ENCODE measurements around the gene CLIP3.

CLIP3 gene

GRCh38 chr19:36014012-36014924, 18.4 kb downstream of the CLIP3 start, which contains the start of gene ALKBH6:
ALKBH6 (minus strand) TSS chr19:36014213; CDS start chr19:36013397, 816 bp downstream.
- peak; percentile 99 for DNase-seq
- Histone ChIP-seq H4K20me1 (ENCODE audit: insufficient read depth, low read length) (no peaks in the 10 kb centered on the region), H3K27me3 (replicated peaks; ENCODE audit: insufficient read depth, low read length) (no peaks in the 10 kb centered on the region), H3K9me3 (replicated peaks; ENCODE audit: insufficient read depth, low read length) (no peaks in the 10 kb centered on the region), H3F3A (ENCODE audit: insufficient read depth, low read length) (no peaks in the 10 kb centered on the region), H2AFZ (ENCODE audit: low read length) (peak within 1 kb of the TSS; percentile 90), H3K79me2 (ENCODE audit: low read length) (peaks cover 17% of the 10 kb centered on the region), H3K36me3 (replicated peaks; ENCODE audit: insufficient read depth, low read length) (no peaks in the 10 kb centered on the region), H3K4me2 (ENCODE audit: low read depth, low read length) (peak within 1 kb of the TSS; percentile 92), H3K4me1 (ENCODE audit: low read length) (peaks cover 5% of the 10 kb centered on the region), H3K4me3 (ENCODE audit: low read length) (peak within 1 kb of the TSS; percentile 91), H3K9me2 (replicated peaks; ENCODE audit: insufficient read depth, low read length) (no peaks in the 10 kb centered on the region), H3K27ac (ENCODE audit: low read length) (no peak within 1 kb of the TSS), H3K9ac (ENCODE audit: low read length) (peak within 1 kb of the TSS; percentile 81)
- no peak for TF ChIP-seq EZH2phosphoT487 (IDR thresholded peaks at IDR 0.05; ENCODE audit: low read length)
- no peak for TF ChIP-seq CTCF (IDR thresholded peaks at IDR 0.05; ENCODE audit: low read length)
- TF ChIP-seq EZH2 (optimal IDR thresholded peaks at IDR 0.05; ENCODE audit: low read depth, low read length): no peak

GRCh38 chr19:36013280-36014011, 19.2 kb downstream of the CLIP3 start:
- no peak overlapping the region for H3K27ac ChIP-seq (ENCODE audit: low read length)
- TF ChIP-seq EZH2phosphoT487 (IDR thresholded peaks at IDR 0.05; ENCODE audit: low read length) (no peak), EZH2 (optimal IDR thresholded peaks at IDR 0.05; ENCODE audit: low read depth, low read length) (no peak), CTCF (IDR thresholded peaks at IDR 0.05; ENCODE audit: low read length) (no peak)
- H3K36me3 ChIP-seq (replicated peaks; ENCODE audit: insufficient read depth, low read length): no peaks in the 10 kb centered on the region
- H4K20me1 ChIP-seq (ENCODE audit: insufficient read depth, low read length): no peaks in the 10 kb centered on the region
- H3K4me2 ChIP-seq (ENCODE audit: low read depth, low read length): peak overlapping the region; percentile 92
- H3K27me3 ChIP-seq (replicated peaks; ENCODE audit: insufficient read depth, low read length): no peaks in the 10 kb centered on the region
- H3K9me2 ChIP-seq (replicated peaks; ENCODE audit: insufficient read depth, low read length): no peaks in the 10 kb centered on the region
- no peaks in the 10 kb centered on the region for H3K9me3 ChIP-seq (replicated peaks; ENCODE audit: insufficient read depth, low read length)
- peaks cover 5% of the 10 kb centered on the region for H3K4me1 ChIP-seq (ENCODE audit: low read length)
- peaks cover 17% of the 10 kb centered on the region for H3K79me2 ChIP-seq (ENCODE audit: low read length)
- no peaks in the 10 kb centered on the region for H3F3A ChIP-seq (ENCODE audit: insufficient read depth, low read length)
- peak overlapping the region; percentile 81 for H3K9ac ChIP-seq (ENCODE audit: low read length)
- peak overlapping the region; percentile 91 for H3K4me3 ChIP-seq (ENCODE audit: low read length)
- DNase-seq: no peak
- H2AFZ ChIP-seq (ENCODE audit: low read length): peak overlapping the region; percentile 90

GRCh38 chr19:36010402-36010801, 22.3 kb downstream of the CLIP3 start:
- H3K4me2 ChIP-seq (ENCODE audit: low read depth, low read length): no peak overlapping the region
- H3K4me3 ChIP-seq (ENCODE audit: low read length): no peak overlapping the region
- no peak for DNase-seq

More at GRCh38 chr19:36010402-36010801, 22.3 kb downstream of the CLIP3 start:
- Histone ChIP-seq H4K20me1 (ENCODE audit: insufficient read depth, low read length) (no peaks in the 10 kb centered on the region), H3K36me3 (replicated peaks; ENCODE audit: insufficient read depth, low read length) (no peaks in the 10 kb centered on the region), H3K9ac (ENCODE audit: low read length) (no peak overlapping the region), H3K9me2 (replicated peaks; ENCODE audit: insufficient read depth, low read length) (no peaks in the 10 kb centered on the region), H3K27ac (ENCODE audit: low read length) (no peak overlapping the region), H3K79me2 (ENCODE audit: low read length) (peaks cover 17% of the 10 kb centered on the region), H3K9me3 (replicated peaks; ENCODE audit: insufficient read depth, low read length) (no peaks in the 10 kb centered on the region), H2AFZ (ENCODE audit: low read length) (no peak overlapping the region), H3K27me3 (replicated peaks; ENCODE audit: insufficient read depth, low read length) (no peaks in the 10 kb centered on the region), H3K4me1 (ENCODE audit: low read length) (peaks cover 5% of the 10 kb centered on the region), H3F3A (ENCODE audit: insufficient read depth, low read length) (no peaks in the 10 kb centered on the region)
- no peak for TF ChIP-seq EZH2phosphoT487 (IDR thresholded peaks at IDR 0.05; ENCODE audit: low read length)
- TF ChIP-seq EZH2 (optimal IDR thresholded peaks at IDR 0.05; ENCODE audit: low read depth, low read length): no peak
- TF ChIP-seq CTCF (IDR thresholded peaks at IDR 0.05; ENCODE audit: low read length): no peak
